H9 (cell line): ENCODE measurements around the gene SUGP1. TPM values are rescaled to one million over a fixed set of nuclear protein-coding genes. Genes with fewer than 3 reads are reported as not detected.

Experiments
- DNase-seq: peaks from one replicate; pipeline ENCODE4 v3.0.0-alpha.2; 2017
- H2AFZ ChIP-seq: one replicate; pipeline ENCODE4 v1.6.1; 2013; ENCODE audit warnings: mild to moderate bottlenecking, low read length, control low read depth, moderate library complexity
- H2AK5ac ChIP-seq: 2 replicates; pipeline ENCODE4 v1.6.1; 2013; ENCODE audit warnings: low read length, control low read depth, mixed read lengths; ENCODE audit not compliant: insufficient read length
- H2BK120ac ChIP-seq: one replicate; pipeline ENCODE4 v1.6.1; 2013; ENCODE audit warnings: low read depth, mild to moderate bottlenecking, low read length, control low read depth, inconsistent platforms; ENCODE audit not compliant: poor library complexity, severe bottlenecking
- H2BK12ac ChIP-seq: 2 replicates; pipeline ENCODE4 v1.6.1; 2013; ENCODE audit warnings: low read length, control low read depth, mixed read lengths, low read depth; ENCODE audit not compliant: insufficient read length
- H2BK15ac ChIP-seq: 2 replicates; pipeline ENCODE4 v1.6.1; 2013; ENCODE audit warnings: low read depth, low read length, control low read depth
- H2BK20ac ChIP-seq: one replicate; pipeline ENCODE4 v1.6.1; 2013; ENCODE audit warnings: low read depth, mild to moderate bottlenecking, low read length, control low read depth, inconsistent platforms; ENCODE audit not compliant: poor library complexity, severe bottlenecking
- H2BK5ac ChIP-seq: 2 replicates; pipeline ENCODE4 v1.6.1; 2013; ENCODE audit warnings: low read length, control low read depth, mixed read lengths; ENCODE audit not compliant: insufficient read length
- H3K14ac ChIP-seq: 2 replicates; pipeline ENCODE4 v1.6.1; 2013; ENCODE audit warnings: low read length, control low read depth; ENCODE audit not compliant: insufficient read depth
- H3K18ac ChIP-seq: 2 replicates; pipeline ENCODE4 v1.6.1; 2013; ENCODE audit warnings: low read depth, mild to moderate bottlenecking, mixed read lengths, low read length, control low read depth; ENCODE audit not compliant: insufficient read length
- H3K23ac ChIP-seq: 2 replicates; pipeline ENCODE4 v1.6.1; 2013; ENCODE audit warnings: low read length, control low read depth, mixed read lengths, low read depth; ENCODE audit not compliant: insufficient read length
- H3K23me2 ChIP-seq: 2 replicates; pipeline ENCODE4 v1.6.1; 2013; ENCODE audit warnings: low read depth, mild to moderate bottlenecking, mixed read lengths, low read length, control low read depth; ENCODE audit not compliant: insufficient read length, poor library complexity, severe bottlenecking
- H3K27ac ChIP-seq: 2 replicates; pipeline ENCODE4 v1.5.1; 2013; ENCODE audit warnings: low read length, control low read depth, mixed read lengths, low read depth; ENCODE audit not compliant: insufficient read length
- H3K27me3 ChIP-seq: 2 replicates; pipeline ENCODE4 v1.6.1; 2013; ENCODE audit warnings: low read length, control low read depth, inconsistent platforms; ENCODE audit not compliant: insufficient read depth
- H3K4ac ChIP-seq: 2 replicates; pipeline ENCODE4 v1.6.1; 2013; ENCODE audit warnings: low read depth, mild to moderate bottlenecking, control low read depth, inconsistent platforms, low read length, moderate library complexity
- H3K4me1 ChIP-seq: 2 replicates; pipeline ENCODE4 v1.6.1; 2013; ENCODE audit warnings: low read length, control low read depth, inconsistent platforms; ENCODE audit not compliant: insufficient read depth
- H3K4me2 ChIP-seq: 2 replicates; pipeline ENCODE4 v1.6.1; 2013; ENCODE audit warnings: low read length, control low read depth, mixed read lengths; ENCODE audit not compliant: insufficient read length, insufficient read depth
- H3K56ac ChIP-seq: 2 replicates; pipeline ENCODE4 v1.6.1; 2013; ENCODE audit warnings: low read depth, mild to moderate bottlenecking, mixed read lengths, low read length, control low read depth; ENCODE audit not compliant: insufficient read length
- H3K79me1 ChIP-seq: 2 replicates; pipeline ENCODE4 v1.6.1; 2013; ENCODE audit warnings: low read depth, mild to moderate bottlenecking, moderate library complexity, low read length, control low read depth, inconsistent platforms; ENCODE audit not compliant: insufficient read depth, poor library complexity, severe bottlenecking
- H3K79me2 ChIP-seq: 2 replicates; pipeline ENCODE4 v1.6.1; 2013; ENCODE audit warnings: low read length, control low read depth, inconsistent platforms; ENCODE audit not compliant: insufficient read depth
- H3K9ac ChIP-seq: 2 replicates; pipeline ENCODE4 v1.6.1; 2013; ENCODE audit warnings: low read length, control low read depth, mixed read lengths; ENCODE audit not compliant: insufficient read length; ENCODE audit errors: extremely low read depth
- H3K9me3 ChIP-seq: one replicate; pipeline ENCODE4 v1.6.1; 2013; ENCODE audit warnings: low read depth, low read length, inconsistent platforms; ENCODE audit not compliant: control insufficient read depth
- H3T11ph ChIP-seq: one replicate; pipeline ENCODE4 v1.6.1; 2013; ENCODE audit warnings: mild to moderate bottlenecking, low read length, control low read depth, inconsistent platforms
- H4K20me1 ChIP-seq: one replicate; pipeline ENCODE4 v1.6.1; 2013; ENCODE audit not compliant: control insufficient read depth, insufficient read length, insufficient read depth
- H4K5ac ChIP-seq: 2 replicates; pipeline ENCODE4 v1.6.1; 2013; ENCODE audit warnings: low read depth, mild to moderate bottlenecking, mixed read lengths, low read length, control low read depth; ENCODE audit not compliant: insufficient read length
- H4K8ac ChIP-seq: replicated peaks from 2 replicates; pipeline ENCODE4 v1.6.1; 2013; ENCODE audit warnings: low read length, control low read depth, mixed read lengths, low read depth; ENCODE audit not compliant: insufficient read length
- H4K91ac ChIP-seq: 2 replicates; pipeline ENCODE4 v1.6.1; 2013; ENCODE audit warnings: low read depth, mild to moderate bottlenecking, moderate library complexity, mixed read lengths, low read length, control low read depth; ENCODE audit not compliant: insufficient read length
- H3K27ac Mint-ChIP-seq, 3 experiments: 2 replicates in 2 of 3; 3 replicates in 1 of 3; pipeline ENCODE4 v1.8.0; 2020 to 2021; ENCODE audit warnings: mixed read lengths in 3 of 3, mild to moderate bottlenecking in 1 of 3, moderate library complexity in 1 of 3
- H3K27me3 Mint-ChIP-seq: 2 replicates; pipeline ENCODE4 v1.8.0; 2021; ENCODE audit warnings: low read depth, mild to moderate bottlenecking, moderate library complexity, mixed read lengths
- H3K36me3 Mint-ChIP-seq, 3 experiments: 2 replicates in 2 of 3; 3 replicates in 1 of 3; pipeline ENCODE4 v1.8.0; 2020 to 2021; ENCODE audit warnings: low read depth in 3 of 3, mixed read lengths in 3 of 3; ENCODE audit not compliant: insufficient read depth in 1 of 3
- H3K4me1 Mint-ChIP-seq, 2 experiments: 2 replicates each; pipeline ENCODE4 v1.8.0; 2020; ENCODE audit warnings: mixed read lengths in 2 of 2
- H3K4me3 Mint-ChIP-seq, 2 experiments: 2 replicates in 1 of 2; 3 replicates in 1 of 2; pipeline ENCODE4 v1.8.0; 2020 to 2021; ENCODE audit warnings: mild to moderate bottlenecking in 2 of 2, mixed read lengths in 2 of 2, moderate library complexity in 1 of 2
- H3K9me3 Mint-ChIP-seq, 2 experiments: 2 replicates in 1 of 2; 3 replicates in 1 of 2; pipeline ENCODE4 v1.8.0; 2020; ENCODE audit warnings: mild to moderate bottlenecking in 2 of 2, mixed read lengths in 2 of 2, moderate library complexity in 1 of 2
- CTCF ChIP-seq: fragments of 200-600 bp; sonication (generic); conservative IDR thresholded peaks from 3 replicates; pipeline ENCODE4 v1.8.0; 2021; ENCODE audit warnings: antibody characterized with exemption, mild to moderate bottlenecking
- WGBS: extraction: QIAGEN DNeasy Blood & Tissue Kit; methylation state at CpG from one replicate; pipeline ENCODE4 v1.1.7; 2013; ENCODE audit warnings: missing lambda C conversion rate, low lambda C conversion rate, mixed read lengths; ENCODE audit not compliant: insufficient read length; ENCODE audit errors: extremely low coverage; 5-methylcytosine and 5-hydroxymethylcytosine counted together
- total RNA-seq: library from RNA; stranded (reverse); gene quantifications from 2 replicates; pipeline ENCODE4 v1.2.1, GENCODE V29; 2021

The SUGP1 gene
- total RNA-seq, 1 experiment from 2014 or later, result 103 TPM

DNA sequence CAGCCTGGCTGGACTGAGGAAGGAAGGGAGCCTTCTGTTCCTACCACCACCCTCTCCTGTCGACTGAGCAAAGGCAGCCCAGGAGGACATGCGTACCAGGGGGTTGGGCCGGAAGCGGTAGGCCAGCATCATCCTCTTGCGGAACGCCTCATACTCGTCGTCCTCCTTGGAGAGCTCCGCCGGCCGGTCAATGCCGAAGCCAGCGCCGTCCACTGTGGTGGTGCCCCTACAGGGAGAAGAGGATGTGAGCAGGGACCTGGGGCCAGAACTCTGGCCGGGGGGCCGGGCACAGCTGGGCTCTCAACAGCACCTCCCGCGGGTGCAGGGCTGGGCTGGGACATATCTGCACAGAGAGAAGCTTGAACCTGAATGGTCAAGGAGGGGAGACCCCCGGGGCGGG is 43.5 kb downstream of the SUGP1 start:
- H2BK20ac ChIP-seq, result no peak overlapping the region
- Mint-ChIP-seq H3K4me3 (no peak overlapping the region), H3K27me3 (peaks cover 14% of the 10 kb centered on the region), H3K9me3 (no peaks in the 10 kb centered on the region), H3K27ac (no peak overlapping the region), H3K36me3 (peaks cover 10 to 40% (median 30%) of the 10 kb centered on the region in 3 experiments; a peak in 6 of 7 replicates), H3K4me1 (peaks cover 8 to 10% of the 10 kb centered on the region in 2 experiments)
- peaks cover 7% of the 10 kb centered on the region for H3K23me2 ChIP-seq
- H3K14ac ChIP-seq, result no peak overlapping the region
- no peak overlapping the region for H2BK15ac ChIP-seq
- H2BK12ac ChIP-seq, result no peak overlapping the region
- no peak overlapping the region for H4K91ac ChIP-seq
- H3K79me2 ChIP-seq, result no peaks in the 10 kb centered on the region
- no peak overlapping the region for H3K4ac ChIP-seq
- H2AK5ac ChIP-seq, result no peak overlapping the region
- no peak overlapping the region for H3K56ac ChIP-seq
- no peak for TF ChIP-seq CTCF
- no peaks in the 10 kb centered on the region; the same call in 1 of the 2 replicates for H3K4me1 ChIP-seq
- H3K23ac ChIP-seq, result no peak overlapping the region
- no peaks in the 10 kb centered on the region for H3K27me3 ChIP-seq
- no peak overlapping the region for H4K8ac ChIP-seq
- H3K79me1 ChIP-seq, result no peaks in the 10 kb centered on the region
- H2BK120ac ChIP-seq, result no peak overlapping the region
- DNase-seq, result no peak
- no peaks in the 10 kb centered on the region for H4K20me1 ChIP-seq
- no peak overlapping the region for H3K18ac ChIP-seq
- no peak overlapping the region for H4K5ac ChIP-seq
- no peak overlapping the region for H3T11ph ChIP-seq
- H3K9me3 ChIP-seq, result no peaks in the 10 kb centered on the region
- WGBS, result no CpG with 5 or more reads among the region's 20 CpGs
- H2BK5ac ChIP-seq, result no peak overlapping the region
- H3K9ac ChIP-seq, result no peak overlapping the region
- H3K4me2 ChIP-seq, result no peak overlapping the region
- H2AFZ ChIP-seq, result no peak overlapping the region
- no peak overlapping the region for H3K27ac ChIP-seq
